Prostate gland (tissue), 2 donors: Measurements from ENCODE around the gene TNXB. TPM values are rescaled to one million over a fixed set of nuclear protein-coding genes. Genes with fewer than 3 reads are reported as not detected.
"Not testable (repeated sequence)": the region's sequence is repeated elsewhere in the genome, so short reads cannot be mapped to it uniquely, and the experiment has no call there.

ENCODE experiments used
- DNase-seq: peaks from one replicate; pipeline ENCODE4 v3.0.0-alpha.2; 2019; ENCODE audit warnings: low spot score
- H3K27ac ChIP-seq, 2 donors: fragments of 200-600 bp; sonication (generic); 2 replicates each; pipeline ENCODE4 v1.5.1; 2017 to 2019
- H3K27me3 ChIP-seq: fragments of 200-600 bp; sonication (generic); replicated peaks from 2 replicates; pipeline ENCODE4 v1.5.1; 2019; ENCODE audit not compliant: insufficient read depth
- H3K36me3 ChIP-seq, 2 donors: fragments of 200-600 bp; sonication (generic); 1 replicate in 1 of 2; 2 replicates in 1 of 2; pipeline versions ENCODE4 v1.5.1 to v1.8.1; 2017 to 2019
- H3K4me1 ChIP-seq: fragments of 200-600 bp; sonication (generic); replicated peaks from 2 replicates; pipeline ENCODE4 v1.5.1; 2019
- H3K4me3 ChIP-seq, 2 donors: fragments of 200-600 bp; sonication (generic); 2 replicates each; pipeline ENCODE4 v1.5.1; 2017 to 2019
- H3K9me3 ChIP-seq: fragments of 200-600 bp; sonication (generic); 2 replicates; pipeline ENCODE4 v1.5.1; 2017
- CTCF ChIP-seq, 4 experiments: fragments of 200-600 bp in 2 of 4; fragments of 450-650 bp in 2 of 4; sonication (generic) in 2 of 4; IDR thresholded peaks; 1 replicate in 3 of 4; 2 replicates in 1 of 4; pipeline ENCODE4 v1.5.1; 2016 to 2019; ENCODE audit warnings: antibody characterized with exemption in 4 of 4, mild to moderate bottlenecking in 2 of 4, moderate library complexity in 2 of 4
- POLR2A ChIP-seq: fragments of 450-650 bp; IDR thresholded peaks from one replicate; pipeline ENCODE4 v1.6.1; 2016; ENCODE audit warnings: antibody characterized with exemption, mild to moderate bottlenecking
- POLR2AphosphoS5 ChIP-seq: sonication (generic); formaldehyde crosslinking; IDR thresholded peaks from one replicate; pipeline ENCODE4 v1.6.1; 2017; ENCODE audit warnings: antibody characterized with exemption
- WGBS: methylation state at CpG from one replicate; pipeline ENCODE4 v1.1.5; 2018; 5-methylcytosine and 5-hydroxymethylcytosine counted together
- intact Hi-C: fragments of 100-400 bp; cut with DNase I; formaldehyde crosslinking; loops from one replicate; pipeline ENCODE4 v1.14.2; 2022
- total RNA-seq, 2 donors: library from RNA; depleted of rRNA; stranded (reverse); fragments of >200 nt; gene quantifications; one replicate each; pipeline ENCODE4 v1.1.0, GENCODE V29; 2016

Gene TNXB
- total RNA-seq, 2 donors from 2014 or later, result 18.5 to 29.1 TPM

- H3K9me3 ChIP-seq, result no peaks in the 10 kb centered on the region
- WGBS, result 68% methylated on average over 5 of the region's 5 CpGs
Measured at GRCh38 chr6:32050562-32050961, 58.6 kb downstream of the TNXB start.

GRCh38 chr6:32049736-32050135 lies 59.4 kb downstream of the TNXB start:
- H3K27me3 ChIP-seq, DNase-seq, H3K36me3 ChIP-seq, H3K9me3 ChIP-seq, intact Hi-C loops, H3K4me1 ChIP-seq, H3K27ac ChIP-seq, H3K4me3 ChIP-seq: not testable (repeated sequence)
- WGBS, result 89% methylated on average over 11 of the region's 11 CpGs

More at GRCh38 chr6:32050562-32050961, 58.6 kb downstream of the TNXB start:
- no peak for TF ChIP-seq POLR2AphosphoS5
- TF ChIP-seq CTCF (IDR thresholded peaks at IDR 0.05), result no peak
- no peak for TF ChIP-seq POLR2A
- Histone ChIP-seq H3K27me3 (no peaks in the 10 kb centered on the region), H3K36me3 (no peaks in the 10 kb centered on the region), H3K4me1 (no peaks in the 10 kb centered on the region), H3K4me3 (no peak overlapping the region), H3K27ac (no peak overlapping the region)
- intact Hi-C loops, result no loop called here
- no peak for DNase-seq

GRCh38 chr6:32049149-32049548 lies 60.0 kb downstream of the TNXB start:
- H3K27ac ChIP-seq, intact Hi-C loops, H3K9me3 ChIP-seq, H3K36me3 ChIP-seq, H3K4me3 ChIP-seq, H3K4me1 ChIP-seq, H3K27me3 ChIP-seq, DNase-seq: not testable (repeated sequence)
- WGBS, result 92% methylated on average over 21 of the region's 21 CpGs

- Histone ChIP-seq H3K27ac (no peak overlapping the region), H3K4me3 (no peak overlapping the region), H3K27me3 (no peaks in the 10 kb centered on the region), H3K9me3 (no peaks in the 10 kb centered on the region), H3K4me1 (no peaks in the 10 kb centered on the region), H3K36me3 (no peaks in the 10 kb centered on the region)
- peak; percentile 45 for DNase-seq
- intact Hi-C loops, result no loop called here
- 58% methylated on average over 37 of the region's 42 CpGs for WGBS
- TF ChIP-seq CTCF (IDR thresholded peaks at IDR 0.05) (peak; percentile 73 to 83 (median 77)), POLR2A (no peak), POLR2AphosphoS5 (peak; percentile 9)
Measured at GRCh38 chr6:32047855-32048766, 61.0 kb downstream of the TNXB start.

- WGBS, result 88% methylated on average over 6 of the region's 6 CpGs
- H3K27me3 ChIP-seq, result no peaks in the 10 kb centered on the region
- no peak overlapping the region for H3K27ac ChIP-seq
- H3K9me3 ChIP-seq, result no peaks in the 10 kb centered on the region
- intact Hi-C loops, result no loop called here
- no peak overlapping the region for H3K4me3 ChIP-seq
- no peak for DNase-seq
- no peaks in the 10 kb centered on the region for H3K36me3 ChIP-seq
- no peaks in the 10 kb centered on the region for H3K4me1 ChIP-seq
- TF ChIP-seq POLR2AphosphoS5, result no peak
- no peak for TF ChIP-seq CTCF (IDR thresholded peaks at IDR 0.05)
- TF ChIP-seq POLR2A, result no peak
Measured at GRCh38 chr6:32047539-32047854, 61.6 kb downstream of the TNXB start.

GRCh38 chr6:32047084-32047478 lies 62.1 kb downstream of the TNXB start:
- Histone ChIP-seq H3K4me3 (no peak overlapping the region), H3K27ac (peak overlapping the region in 1 of 2 donors; percentile 30), H3K4me1 (no peaks in the 10 kb centered on the region), H3K9me3 (no peaks in the 10 kb centered on the region), H3K27me3 (no peaks in the 10 kb centered on the region), H3K36me3 (no peaks in the 10 kb centered on the region)
- intact Hi-C loops, result no loop called here
- DNase-seq, result no peak
- WGBS, result 66% methylated on average over 11 of the region's 11 CpGs
- no peak for TF ChIP-seq POLR2A
- no peak for TF ChIP-seq CTCF (IDR thresholded peaks at IDR 0.05)
- TF ChIP-seq POLR2AphosphoS5, result no peak
